SK-N-MC (cell line): ENCODE measurements around the gene SPAG8.
A peak's percentile ranks its signal among the peaks of the same experiment; 100 is the strongest.

Source experiments
- EZH2 ChIP-seq: fragments of 200-600 bp; sonication (generic); IDR thresholded peaks from one replicate; pipeline ENCODE4 v1.6.1; 2017; ENCODE audit warnings: antibody characterized with exemption
- POLR2AphosphoS5 ChIP-seq: IDR thresholded peaks from 2 replicates; pipeline ENCODE4 v1.6.1; 2012; ENCODE audit warnings: mild to moderate bottlenecking, low read depth, low read length, borderline replicate concordance

DNA sequence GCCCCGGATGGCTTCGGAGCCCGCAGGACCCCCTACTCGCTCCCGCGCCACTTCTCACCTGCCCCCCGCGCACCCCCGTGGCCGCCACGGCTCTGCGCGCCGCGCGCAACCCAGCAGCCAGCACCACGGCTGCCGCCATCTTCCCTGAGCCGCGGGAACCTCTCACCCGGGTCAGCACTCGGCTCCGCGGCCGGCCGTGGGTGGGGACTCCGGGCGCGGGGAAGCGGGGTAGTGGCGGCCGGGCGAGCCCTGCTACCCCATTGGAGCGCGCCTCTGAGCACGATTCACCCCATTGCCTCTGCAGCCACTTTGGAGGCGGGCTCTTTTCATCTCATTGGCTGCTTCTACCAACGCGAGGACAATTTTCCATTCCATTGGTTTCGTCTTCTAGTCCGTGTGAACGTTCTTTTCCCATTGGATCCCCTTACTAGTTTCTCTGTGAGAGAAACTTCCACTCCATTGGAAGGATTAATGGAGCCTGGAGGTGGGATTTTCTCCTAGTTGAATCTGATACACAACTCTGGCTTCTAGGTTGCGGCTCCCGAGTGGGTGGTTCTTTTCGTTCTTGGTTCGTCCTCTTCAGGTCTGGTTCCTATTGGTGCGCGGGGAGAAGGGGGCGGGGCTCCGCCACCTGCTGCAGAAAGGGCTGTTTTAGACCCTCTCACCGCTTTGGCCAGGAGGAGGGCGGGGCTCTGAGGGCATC lies 2.9 kb upstream of the SPAG8 start, which contains the start of gene HINT2:
- TF ChIP-seq EZH2 (no peak), POLR2AphosphoS5 (peak; percentile 93)
